ENCODE measurements around the gene PRR35. TPM values are rescaled to one million over a fixed set of nuclear protein-coding genes. Genes with fewer than 3 reads are reported as not detected.

The PRR35 gene
- total and polyA plus RNA-seq, 2 donors (not counting 3 experiments of a cell fraction or from before 2014, with no cell fraction given): not detected

GRCh38 chr16:544517-544916, 15.7 kb upstream of the PRR35 start:
- no peak for DNase-seq (ENCODE audit: low read depth, low spot score)
- intact Hi-C loops (cut with micrococcal nuclease): no loop called here
- H3K9ac ChIP-seq (replicated peaks; ENCODE audit: extremely low read depth, insufficient read depth, low read length): no peak overlapping the region
- no peak for TF ChIP-seq MYC (IDR thresholded peaks at IDR 0.05; ENCODE audit: low read depth, low read length)
- no peak overlapping the region for H3K27ac ChIP-seq (ENCODE audit: insufficient read depth, low read depth, low read length)
- H3K27me3 ChIP-seq (ENCODE audit: control insufficient read depth in 2 of 2, insufficient read depth in 2 of 2, low read length in 2 of 2): no peaks in the 10 kb centered on the region
- no peaks in the 10 kb centered on the region for H4K20me1 ChIP-seq (replicated peaks; ENCODE audit: control insufficient read depth, extremely low read depth, insufficient read depth, low read length)
- dilution Hi-C loops (cut with MboI; ENCODE audit: extremely low pct_ligation_motif_present, low sequenced_read_pairs): no loop called here
- no TSS peak for BruUV-seq (replicated peaks)
- no peaks in the 10 kb centered on the region for H3K4me1 ChIP-seq (ENCODE audit: control insufficient read depth, extremely low read depth, insufficient read depth, low read length)
- no peaks in the 10 kb centered on the region for H3K9me3 ChIP-seq (replicated peaks; ENCODE audit: control insufficient read depth, insufficient read depth, low read length)
- no peak for FAIRE-seq
- no peaks in the 10 kb centered on the region for H3K9me1 ChIP-seq (replicated peaks; ENCODE audit: control insufficient read depth, extremely low read depth, insufficient read depth, low read length)
- ChIA-PET CTCF (interaction anchor here (2.1 kb wide), 1 partner anchor 10 kb away, joined by 5 read pairs; no protein-coding TSS in a partner anchor), POLR2A (interaction anchor here (0.6 kb wide), 1 partner anchor 12 kb away, joined by 4 read pairs; no protein-coding TSS in a partner anchor)
- H3K4me2 ChIP-seq (ENCODE audit: insufficient read depth, low read length): no peak overlapping the region
- H3K4me3 ChIP-seq (replicated peaks in 1 of 3; ENCODE audit: insufficient read depth in 1 of 3, low read depth in 1 of 3, low read length in 3 of 3): no peak overlapping the region
- H3K36me3 ChIP-seq (ENCODE audit: control insufficient read depth in 2 of 2, extremely low read depth in 1 of 2, insufficient read depth in 2 of 2, low read length in 2 of 2): peaks cover 0 to 4% of the 10 kb centered on the region in 2 experiments
- H3K79me2 ChIP-seq (ENCODE audit: control insufficient read depth, insufficient read depth, low read length): peaks cover 55% of the 10 kb centered on the region
- no peak overlapping the region for H2AFZ ChIP-seq (ENCODE audit: low read depth, low read length)

GRCh38 chr16:546909-547770, 13.1 kb upstream of the PRR35 start:
- Histone ChIP-seq H3K36me3 (ENCODE audit: control insufficient read depth in 2 of 2, extremely low read depth in 1 of 2, insufficient read depth in 2 of 2, low read length in 2 of 2) (peaks cover 0 to 13% of the 10 kb centered on the region in 2 experiments), H3K4me1 (ENCODE audit: control insufficient read depth, extremely low read depth, insufficient read depth, low read length) (no peaks in the 10 kb centered on the region), H3K27ac (ENCODE audit: insufficient read depth, low read depth, low read length) (no peak overlapping the region), H3K4me3 (replicated peaks in 1 of 3; ENCODE audit: insufficient read depth in 1 of 3, low read depth in 1 of 3, low read length in 3 of 3) (no peak overlapping the region), H3K9ac (replicated peaks; ENCODE audit: extremely low read depth, insufficient read depth, low read length) (no peak overlapping the region), H3K27me3 (ENCODE audit: control insufficient read depth in 2 of 2, insufficient read depth in 2 of 2, low read length in 2 of 2) (no peaks in the 10 kb centered on the region), H3K9me3 (replicated peaks; ENCODE audit: control insufficient read depth, insufficient read depth, low read length) (no peaks in the 10 kb centered on the region), H2AFZ (ENCODE audit: low read depth, low read length) (no peak overlapping the region), H4K20me1 (replicated peaks; ENCODE audit: control insufficient read depth, extremely low read depth, insufficient read depth, low read length) (no peaks in the 10 kb centered on the region), H3K9me1 (replicated peaks; ENCODE audit: control insufficient read depth, extremely low read depth, insufficient read depth, low read length) (no peaks in the 10 kb centered on the region), H3K4me2 (ENCODE audit: insufficient read depth, low read length) (no peak overlapping the region), H3K79me2 (ENCODE audit: control insufficient read depth, insufficient read depth, low read length) (peaks cover 35% of the 10 kb centered on the region)
- CTCF ChIA-PET: no interaction called here
- dilution Hi-C loops (cut with MboI; ENCODE audit: extremely low pct_ligation_motif_present, low sequenced_read_pairs) (no loop called here), intact Hi-C loops (cut with micrococcal nuclease) (no loop called here)
- peak; percentile 21 for DNase-seq (ENCODE audit: low read depth, low spot score)
- peak in 1 of 2 donors; percentile 39 for TF ChIP-seq CTCF (IDR thresholded peaks at IDR 0.05; ENCODE audit: extremely low read depth in 1 of 2, insufficient read depth in 1 of 2, low read depth in 1 of 2, low read length in 2 of 2)
- no peak for TF ChIP-seq POLR2A (IDR thresholded peaks at IDR 0.05; ENCODE audit: low read depth, low read length)
- BruUV-seq (replicated peaks): no TSS peak
- no peak for FAIRE-seq
- POLR2A ChIA-PET: no interaction called here

Measured in endothelial cell of umbilical vein (primary cell).